Testis (tissue), 3 donors: ENCODE results near the gene CCDC15. TPM values are rescaled to one million over a fixed set of nuclear protein-coding genes. Genes with fewer than 3 reads are reported as not detected.
"Not testable (repeated sequence)": the region's sequence is repeated elsewhere in the genome, so short reads cannot be mapped to it uniquely, and the experiment has no call there.

Experiments
- DNase-seq: peaks from one replicate; pipeline ENCODE4 v3.0.0-alpha.2; 2019
- H3K27ac ChIP-seq, 2 donors: fragments of 200-600 bp; sonication (generic); one replicate each; pipeline ENCODE4 v1.5.1; 2019
- H3K27me3 ChIP-seq: fragments of 200-600 bp; sonication (generic); one replicate; pipeline ENCODE4 v1.5.1; 2019
- H3K36me3 ChIP-seq: fragments of 200-600 bp; sonication (generic); one replicate; pipeline ENCODE4 v1.5.1; 2017; ENCODE audit warnings: low read depth; ENCODE audit errors: missing control alignments
- H3K4me1 ChIP-seq: fragments of 200-600 bp; sonication (generic); one replicate; pipeline ENCODE4 v1.5.1; 2019
- H3K4me3 ChIP-seq, 2 donors: fragments of 200-600 bp; sonication (generic); one replicate each; pipeline ENCODE4 v1.5.1; 2017 to 2019
- H3K9me3 ChIP-seq: fragments of 200-600 bp; sonication (generic); one replicate; pipeline ENCODE4 v1.5.1; 2017
- POLR2A ChIP-seq: fragments of 450-650 bp; IDR thresholded peaks from one replicate; pipeline ENCODE4 v1.6.1; 2017; ENCODE audit warnings: antibody characterized with exemption, mild to moderate bottlenecking, moderate library complexity
- WGBS, 2 donors: methylation state at CpG; one replicate each; pipeline ENCODE4 v1.1.5; 2018; 5-methylcytosine and 5-hydroxymethylcytosine counted together
- intact Hi-C: fragments of 100-400 bp; cut with DNase I; formaldehyde crosslinking; loops from one replicate; pipeline ENCODE4 v1.15.1; 2023; ENCODE audit warnings: low total_unique reads
- polyA plus RNA-seq: library from polyadenylated mRNA; stranded (reverse); fragments of 350-450 nt; fragmentation: Illumina TruSeq; extraction: RNeasy Lipid Tissue Mini Kit (QIAGEN cat#74804); gene quantifications from one replicate; pipeline ENCODE4 v1.2.3, GENCODE V29; 2014; ENCODE audit warnings: low read depth, low replicate concordance; ENCODE audit not compliant: insufficient read depth
- total RNA-seq, 2 donors: library from RNA; depleted of rRNA; stranded (reverse); fragments of >200 nt; gene quantifications; one replicate each; pipeline ENCODE4 v1.2.3, GENCODE V29; 2016
- TF ChIP-seq, protein P1 (sequence below), 3 experiments: fragments of 450-650 bp in 2 of 3; fragments of 200-600 bp in 1 of 3; sonication (generic) in 1 of 3; IDR thresholded peaks; one replicate each; pipeline ENCODE4 v1.5.1; 2016 to 2019; ENCODE audit warnings: antibody characterized with exemption in 3 of 3, mild to moderate bottlenecking in 2 of 3, moderate library complexity in 1 of 3

CCDC15 gene
- total and polyA plus RNA-seq, 3 donors from 2014 or later = 8.0 to 15.1 (median 14.9) TPM

GRCh38 chr11:125036933-125037332 lies 82.9 kb downstream of the CCDC15 start:
- H3K27ac ChIP-seq = no peak overlapping the region
- 70 to 86% methylated on average over 1 of the region's 1 CpG for WGBS, 2 donors
- H3K36me3 ChIP-seq = no peaks in the 10 kb centered on the region
- no peak for DNase-seq
- intact Hi-C loops = no loop called here
- no peaks in the 10 kb centered on the region for H3K4me1 ChIP-seq
- no peaks in the 10 kb centered on the region for H3K9me3 ChIP-seq
- TF ChIP-seq POLR2A = no peak
- TF ChIP-seq, protein P1, sequence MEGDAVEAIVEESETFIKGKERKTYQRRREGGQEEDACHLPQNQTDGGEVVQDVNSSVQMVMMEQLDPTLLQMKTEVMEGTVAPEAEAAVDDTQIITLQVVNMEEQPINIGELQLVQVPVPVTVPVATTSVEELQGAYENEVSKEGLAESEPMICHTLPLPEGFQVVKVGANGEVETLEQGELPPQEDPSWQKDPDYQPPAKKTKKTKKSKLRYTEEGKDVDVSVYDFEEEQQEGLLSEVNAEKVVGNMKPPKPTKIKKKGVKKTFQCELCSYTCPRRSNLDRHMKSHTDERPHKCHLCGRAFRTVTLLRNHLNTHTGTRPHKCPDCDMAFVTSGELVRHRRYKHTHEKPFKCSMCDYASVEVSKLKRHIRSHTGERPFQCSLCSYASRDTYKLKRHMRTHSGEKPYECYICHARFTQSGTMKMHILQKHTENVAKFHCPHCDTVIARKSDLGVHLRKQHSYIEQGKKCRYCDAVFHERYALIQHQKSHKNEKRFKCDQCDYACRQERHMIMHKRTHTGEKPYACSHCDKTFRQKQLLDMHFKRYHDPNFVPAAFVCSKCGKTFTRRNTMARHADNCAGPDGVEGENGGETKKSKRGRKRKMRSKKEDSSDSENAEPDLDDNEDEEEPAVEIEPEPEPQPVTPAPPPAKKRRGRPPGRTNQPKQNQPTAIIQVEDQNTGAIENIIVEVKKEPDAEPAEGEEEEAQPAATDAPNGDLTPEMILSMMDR (IDR thresholded peaks at IDR 0.05) = no peak
- H3K4me3 ChIP-seq = no peak overlapping the region
- H3K27me3 ChIP-seq = no peaks in the 10 kb centered on the region

- 89 to 98% methylated on average over 4 of the region's 4 CpGs for WGBS, 2 donors
- Histone ChIP-seq H3K36me3 (no peaks in the 10 kb centered on the region), H3K4me1 (no peaks in the 10 kb centered on the region), H3K27ac (no peak overlapping the region), H3K9me3 (no peaks in the 10 kb centered on the region), H3K27me3 (no peaks in the 10 kb centered on the region), H3K4me3 (no peak overlapping the region)
- TF ChIP-seq, protein P1 (IDR thresholded peaks at IDR 0.05) = no peak
- TF ChIP-seq POLR2A = no peak
- DNase-seq = no peak
- intact Hi-C loops = no loop called here
Observed at GRCh38 chr11:125049164-125049792, 95.3 kb downstream of the CCDC15 start.

DNA sequence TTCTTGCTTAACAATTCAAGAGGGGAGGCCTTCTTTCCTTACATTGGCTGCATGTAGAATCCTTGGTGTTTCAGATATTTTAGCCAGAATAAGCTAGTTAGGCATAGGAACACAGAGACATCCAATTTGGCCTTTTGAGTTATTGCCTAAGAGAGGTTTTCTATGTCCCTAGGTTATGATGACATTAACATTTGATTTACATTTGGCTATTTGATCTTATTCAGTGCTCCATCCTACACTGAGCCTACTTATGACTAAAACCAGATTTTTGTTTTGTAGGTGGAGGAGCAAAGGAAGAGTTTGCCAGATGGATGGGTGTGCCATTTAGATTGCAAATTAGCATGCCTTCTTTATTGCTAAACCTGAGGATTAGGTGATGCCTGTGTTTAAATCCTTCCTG lies 98.0 kb downstream of the CCDC15 start:
- Histone ChIP-seq H3K27ac (no peak overlapping the region), H3K27me3 (no peaks in the 10 kb centered on the region), H3K36me3 (no peaks in the 10 kb centered on the region), H3K9me3 (no peaks in the 10 kb centered on the region), H3K4me3 (no peak overlapping the region), H3K4me1 (no peaks in the 10 kb centered on the region)
- TF ChIP-seq, protein P1 (IDR thresholded peaks at IDR 0.05) = no peak
- no peak for TF ChIP-seq POLR2A
- intact Hi-C loops = no loop called here
- no peak for DNase-seq

DNA sequence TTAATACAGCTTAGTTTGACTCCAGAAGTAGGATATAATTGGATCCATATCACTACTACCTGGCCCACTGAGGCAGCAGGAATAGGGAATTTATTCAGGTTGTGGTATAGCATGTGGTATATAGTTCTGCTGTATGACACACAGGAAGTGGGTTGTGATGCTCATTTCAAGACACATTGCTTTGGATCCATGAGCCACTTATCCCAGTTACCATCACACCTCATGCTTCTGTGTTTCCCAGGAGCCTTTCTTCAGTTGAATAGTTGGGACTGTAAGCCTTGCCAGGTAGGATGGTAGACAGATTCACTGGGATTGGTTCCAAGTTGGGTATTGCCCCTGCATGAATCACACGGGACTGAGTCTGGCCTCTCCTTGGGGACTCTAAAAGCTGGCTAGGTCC lies 99.2 kb downstream of the CCDC15 start:
- Histone ChIP-seq H3K36me3 (no peaks in the 10 kb centered on the region), H3K4me3 (no peak overlapping the region), H3K4me1 (no peaks in the 10 kb centered on the region), H3K27me3 (no peaks in the 10 kb centered on the region), H3K27ac (no peak overlapping the region), H3K9me3 (no peaks in the 10 kb centered on the region)
- DNase-seq = no peak
- no peak for TF ChIP-seq POLR2A
- WGBS, 2 donors = 85 to 88% methylated on average over 1 of the region's 1 CpG
- intact Hi-C loops = no loop called here

DNA sequence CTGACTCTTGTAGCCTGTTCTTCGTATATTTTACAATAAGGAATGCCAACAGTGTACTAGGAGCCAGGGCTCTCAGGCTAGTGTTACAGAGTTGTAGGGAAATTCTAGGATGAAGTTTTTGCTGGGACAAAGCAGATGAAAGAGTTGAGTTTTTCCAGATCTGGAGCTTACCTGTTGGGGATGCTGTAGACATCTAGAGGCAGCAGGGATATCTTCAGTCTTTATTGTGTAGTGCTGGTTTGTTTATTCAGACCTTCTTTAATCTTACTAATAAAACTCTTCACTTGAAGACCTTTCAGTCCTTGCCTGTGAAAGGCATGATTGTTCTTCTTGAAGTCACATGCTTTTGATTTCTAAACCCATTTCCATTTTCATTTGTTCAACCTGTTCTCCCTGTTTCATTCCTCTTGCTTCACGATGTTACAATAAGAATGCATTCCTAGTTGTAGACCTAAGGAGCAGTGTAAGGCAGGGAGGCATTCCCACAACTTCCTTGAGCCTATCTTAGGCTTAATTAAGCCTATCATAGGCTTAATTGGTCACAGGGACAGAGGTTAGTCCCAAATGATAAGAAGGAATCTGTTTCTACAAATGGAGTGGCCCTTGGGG lies 101.2 kb downstream of the CCDC15 start:
- H3K36me3 ChIP-seq = no peaks in the 10 kb centered on the region
- intact Hi-C loops = no loop called here
- no peaks in the 10 kb centered on the region for H3K4me1 ChIP-seq
- no peaks in the 10 kb centered on the region for H3K9me3 ChIP-seq
- H3K27me3 ChIP-seq = no peaks in the 10 kb centered on the region
- H3K4me3 ChIP-seq = no peak overlapping the region
- TF ChIP-seq POLR2A = no peak
- TF ChIP-seq, protein P1 (IDR thresholded peaks at IDR 0.05) = no peak
- H3K27ac ChIP-seq = no peak overlapping the region
- WGBS, 2 donors = 72 to 73% methylated on average over 2 of the region's 2 CpGs
- DNase-seq = no peak

GRCh38 chr11:125056111-125056510 lies 102.1 kb downstream of the CCDC15 start:
- H3K9me3 ChIP-seq, H3K4me1 ChIP-seq, H3K27me3 ChIP-seq, intact Hi-C loops, H3K36me3 ChIP-seq, H3K27ac ChIP-seq, DNase-seq, H3K4me3 ChIP-seq: not testable (repeated sequence)
- 80 to 93% methylated on average over 2 of the region's 2 CpGs for WGBS, 2 donors
